Measurements from ENCODE around the gene FGF12.

FGF12 gene

GRCh38 chr3:192171213-192171612 is 556.1 kb downstream of the FGF12 start:
- DNase-seq: no peak

GRCh38 chr3:192170659-192171058 is 556.7 kb downstream of the FGF12 start:
- no peak for DNase-seq

GRCh38 chr3:192170031-192170430 is 557.3 kb downstream of the FGF12 start:
- DNase-seq: no peak

- no peak for DNase-seq
Measured at GRCh38 chr3:192169332-192169915, 557.9 kb downstream of the FGF12 start.

- DNase-seq: no peak
Measured at GRCh38 chr3:192168202-192168601, 559.1 kb downstream of the FGF12 start.

- DNase-seq: no peak
Measured at GRCh38 chr3:192165552-192165951, 561.8 kb downstream of the FGF12 start.

- no peak for DNase-seq
Measured at GRCh38 chr3:192161661-192162060, 565.7 kb downstream of the FGF12 start.

GRCh38 chr3:192156382-192156781 is 571.0 kb downstream of the FGF12 start:
- DNase-seq: no peak

GRCh38 chr3:192155194-192155593 is 572.1 kb downstream of the FGF12 start:
- DNase-seq: no peak

GRCh38 chr3:192133271-192133670 is 594.1 kb downstream of the FGF12 start:
- DNase-seq: no peak

- DNase-seq: no peak
Measured at GRCh38 chr3:192130534-192131132, 596.7 kb downstream of the FGF12 start.

- DNase-seq: no peak
Measured at GRCh38 chr3:192129586-192129985, 597.8 kb downstream of the FGF12 start.

- no peak for DNase-seq
Measured at GRCh38 chr3:192128922-192129321, 598.4 kb downstream of the FGF12 start.

- DNase-seq: no peak
Measured at GRCh38 chr3:192128060-192128459, 599.3 kb downstream of the FGF12 start.

- no peak for DNase-seq
Measured at GRCh38 chr3:192122832-192123594, 604.3 kb downstream of the FGF12 start.

GRCh38 chr3:192121923-192122322 is 605.4 kb downstream of the FGF12 start:
- no peak for DNase-seq

- DNase-seq: no peak
Measured at GRCh38 chr3:192108820-192109219, 618.5 kb downstream of the FGF12 start.

GRCh38 chr3:192106543-192106942 is 620.8 kb downstream of the FGF12 start:
- no peak for DNase-seq

GRCh38 chr3:192092388-192093005 is 634.8 kb downstream of the FGF12 start:
- no peak for DNase-seq

- DNase-seq: no peak
Measured at GRCh38 chr3:192091831-192092230, 635.5 kb downstream of the FGF12 start.

- DNase-seq: no peak
Measured at GRCh38 chr3:192090586-192090985, 636.8 kb downstream of the FGF12 start.

All from DMS 273 treated with DMSO at 0.1 percent for 48 hours (cell line).